Activated CD4-positive, alpha-beta memory T cell treated with anti-CD3 and anti-CD28 coated beads for 36 hours (primary cell): ENCODE data around the gene FFAR1. TPM values are rescaled to one million over a fixed set of nuclear protein-coding genes. Genes with fewer than 3 reads are reported as not detected.
"Not testable (repeated sequence)": the region's sequence is repeated elsewhere in the genome, so short reads cannot be mapped to it uniquely, and the experiment has no call there.

Source experiments
- CTCF ChIA-PET: fragments of 350-600 bp; sonication (Branson Sonifier 250); formaldehyde crosslinking; loops from one replicate; lab custom pipeline; 2021; ENCODE audit warnings: antibody characterized with exemption, inconsistent platforms; lab: Charles Lee
- POLR2A ChIA-PET: fragments of 350-600 bp; sonication (Branson Sonifier 250); formaldehyde crosslinking; loops from one replicate; lab custom pipeline; 2021; ENCODE audit warnings: antibody characterized with exemption; lab: Charles Lee
- DNase-seq: peaks from one replicate; pipeline ENCODE4 v3.0.0-alpha.2; 2020
- H3K27ac Mint-ChIP-seq: one replicate; pipeline ENCODE4 v1.8.0; 2021; ENCODE audit warnings: mixed read lengths
- H3K27me3 Mint-ChIP-seq: one replicate; pipeline ENCODE4 v1.8.0; 2021; ENCODE audit warnings: mixed read lengths
- H3K36me3 Mint-ChIP-seq: one replicate; pipeline ENCODE4 v1.8.0; 2021; ENCODE audit warnings: mixed read lengths
- H3K4me1 Mint-ChIP-seq: one replicate; pipeline ENCODE4 v1.8.0; 2021; ENCODE audit warnings: low read depth, mixed read lengths
- H3K4me3 Mint-ChIP-seq: one replicate; pipeline ENCODE4 v1.8.0; 2021; ENCODE audit warnings: mild to moderate bottlenecking, mixed read lengths
- H3K9me3 Mint-ChIP-seq: one replicate; pipeline ENCODE4 v1.8.0; 2021; ENCODE audit warnings: mixed read lengths
- intact Hi-C: fragments of 100-400 bp; cut with micrococcal nuclease; formaldehyde crosslinking; loops from one replicate; pipeline ENCODE4 v1.15.1; 2023
- total RNA-seq, 2 experiments: library from RNA; stranded (reverse); gene quantifications; one replicate each; pipeline ENCODE4 v1.2.3, GENCODE V29; 2021

The FFAR1 gene
- total RNA-seq, 2 experiments from 2014 or later, result 0.12 TPM; not detected in 1

- Mint-ChIP-seq H3K9me3 (peaks cover 3% of the 10 kb centered on the region), H3K4me3 (no peak overlapping the region), H3K36me3 (no peaks in the 10 kb centered on the region), H3K27me3 (peaks cover 9% of the 10 kb centered on the region), H3K4me1 (peaks cover 6% of the 10 kb centered on the region), H3K27ac (no peak overlapping the region)
- ChIA-PET CTCF (no interaction called here), POLR2A (no interaction called here)
- DNase-seq, result no peak
- intact Hi-C loops, result no loop called here
Measured at GRCh38 chr19:35365303-35365702, 17.6 kb downstream of the FFAR1 start.

GRCh38 chr19:35368378-35368777 lies 20.7 kb downstream of the FFAR1 start:
- DNase-seq, result no peak
- no peak overlapping the region for H3K27ac Mint-ChIP-seq
- H3K4me1 Mint-ChIP-seq, result peaks cover 6% of the 10 kb centered on the region
- ChIA-PET CTCF (no interaction called here), POLR2A (no interaction called here)
- peaks cover 3% of the 10 kb centered on the region for H3K9me3 Mint-ChIP-seq
- H3K27me3 Mint-ChIP-seq, result peaks cover 2% of the 10 kb centered on the region
- H3K4me3 Mint-ChIP-seq, result no peak overlapping the region
- intact Hi-C loops, result no loop called here
- no peaks in the 10 kb centered on the region for H3K36me3 Mint-ChIP-seq

- no peaks in the 10 kb centered on the region for H3K36me3 Mint-ChIP-seq
- peaks cover 2% of the 10 kb centered on the region for H3K27me3 Mint-ChIP-seq
- intact Hi-C loops, result no loop called here
- DNase-seq, result no peak
- peaks cover 8% of the 10 kb centered on the region for H3K4me1 Mint-ChIP-seq
- H3K4me3 Mint-ChIP-seq, result no peak overlapping the region
- no peak overlapping the region for H3K27ac Mint-ChIP-seq
- ChIA-PET POLR2A (no interaction called here), CTCF (interaction anchor here (1.0 kb wide), 1 partner anchor 97 kb away, joined by 3 read pairs; no protein-coding TSS in a partner anchor)
- peaks cover 3% of the 10 kb centered on the region for H3K9me3 Mint-ChIP-seq
Measured at GRCh38 chr19:35369522-35369921, 21.8 kb downstream of the FFAR1 start.

GRCh38 chr19:35370722-35371121 lies 23.0 kb downstream of the FFAR1 start, which contains the start of gene GPR42:
TSS of gene GPR42 (plus strand) at chr19:35371068. CDS start at chr19:35371360, 292 bp downstream.
- ChIA-PET CTCF (no interaction called here), POLR2A (no interaction called here)
- no peak within 1 kb of the TSS for H3K4me3 Mint-ChIP-seq

GRCh38 chr19:35373492-35373891 lies 25.8 kb downstream of the FFAR1 start:
- no peak overlapping the region for H3K27ac Mint-ChIP-seq
- intact Hi-C loops, result no loop called here

More at GRCh38 chr19:35370722-35371121, 23.0 kb downstream of the FFAR1 start, which contains the start of gene GPR42:
- intact Hi-C loops, result no loop called here
- Mint-ChIP-seq H3K9me3 (peaks cover 3% of the 10 kb centered on the region), H3K27me3 (peaks cover 2% of the 10 kb centered on the region), H3K36me3 (no peaks in the 10 kb centered on the region), H3K4me1 (peaks cover 15% of the 10 kb centered on the region), H3K27ac (no peak within 1 kb of the TSS)
- no peak for DNase-seq

GRCh38 chr19:35374031-35374430 lies 26.3 kb downstream of the FFAR1 start:
- H3K27ac Mint-ChIP-seq, H3K36me3 Mint-ChIP-seq, POLR2A ChIA-PET, H3K27me3 Mint-ChIP-seq, intact Hi-C loops, H3K9me3 Mint-ChIP-seq, CTCF ChIA-PET, H3K4me3 Mint-ChIP-seq, DNase-seq: not testable (repeated sequence)
- H3K4me1 Mint-ChIP-seq, result peaks cover 17% of the 10 kb centered on the region

More at GRCh38 chr19:35373492-35373891, 25.8 kb downstream of the FFAR1 start:
- no peaks in the 10 kb centered on the region for H3K36me3 Mint-ChIP-seq
- H3K4me3 Mint-ChIP-seq, result no peak overlapping the region
- peaks cover 4% of the 10 kb centered on the region for H3K27me3 Mint-ChIP-seq
- CTCF ChIA-PET, result no interaction called here
- no peak for DNase-seq
- POLR2A ChIA-PET, result no interaction called here
- H3K9me3 Mint-ChIP-seq, result peaks cover 6% of the 10 kb centered on the region
- H3K4me1 Mint-ChIP-seq, result peaks cover 17% of the 10 kb centered on the region

- H3K4me1 Mint-ChIP-seq, result peaks cover 14% of the 10 kb centered on the region
- H3K36me3 Mint-ChIP-seq, result no peaks in the 10 kb centered on the region
- intact Hi-C loops, result no loop called here
- peaks cover 6% of the 10 kb centered on the region for H3K27me3 Mint-ChIP-seq
- H3K27ac Mint-ChIP-seq, result no peak overlapping the region
- CTCF ChIA-PET, result interaction anchor here (0.5 to 1.7 kb wide), 3 partner anchors 22 to 26 kb away, joined by 3 to 6 read pairs (median 3); no protein-coding TSS in a partner anchor
- DNase-seq, result no peak
- POLR2A ChIA-PET, result no interaction called here
- H3K4me3 Mint-ChIP-seq, result no peak overlapping the region
- peaks cover 4% of the 10 kb centered on the region for H3K9me3 Mint-ChIP-seq
Measured at GRCh38 chr19:35375505-35376307, 28.0 kb downstream of the FFAR1 start.

GRCh38 chr19:35377656-35378055 lies 30.0 kb downstream of the FFAR1 start:
- peaks cover 14% of the 10 kb centered on the region for H3K4me1 Mint-ChIP-seq
- peaks cover 13% of the 10 kb centered on the region for H3K27me3 Mint-ChIP-seq
- H3K9me3 Mint-ChIP-seq, result peaks cover 4% of the 10 kb centered on the region
- POLR2A ChIA-PET, result no interaction called here
- no peak overlapping the region for H3K27ac Mint-ChIP-seq
- CTCF ChIA-PET, result interaction anchor here (1.7 kb wide), 1 partner anchor 118 kb away, joined by 4 read pairs; no protein-coding TSS in a partner anchor
- H3K4me3 Mint-ChIP-seq, result no peak overlapping the region
- intact Hi-C loops, result no loop called here
- H3K36me3 Mint-ChIP-seq, result no peaks in the 10 kb centered on the region
- DNase-seq, result no peak

- no peak for DNase-seq
- CTCF ChIA-PET, result interaction anchor here (0.5 to 1.7 kb wide), 3 partner anchors 117 to 422 kb away, joined by 3 to 4 read pairs (median 3); no protein-coding TSS in a partner anchor
- H3K27ac Mint-ChIP-seq, result no peak overlapping the region
- H3K9me3 Mint-ChIP-seq, result peaks cover 4% of the 10 kb centered on the region
- intact Hi-C loops, result no loop called here
- peaks cover 16% of the 10 kb centered on the region for H3K27me3 Mint-ChIP-seq
- H3K4me3 Mint-ChIP-seq, result no peak overlapping the region
- POLR2A ChIA-PET, result no interaction called here
- H3K36me3 Mint-ChIP-seq, result no peaks in the 10 kb centered on the region
- peaks cover 14% of the 10 kb centered on the region for H3K4me1 Mint-ChIP-seq
Measured at GRCh38 chr19:35378356-35378755, 30.7 kb downstream of the FFAR1 start.

GRCh38 chr19:35379545-35379944 lies 31.8 kb downstream of the FFAR1 start:
- H3K27ac Mint-ChIP-seq, POLR2A ChIA-PET, H3K9me3 Mint-ChIP-seq, CTCF ChIA-PET, H3K36me3 Mint-ChIP-seq, H3K4me3 Mint-ChIP-seq, DNase-seq, intact Hi-C loops: not testable (repeated sequence)
- peaks cover 12% of the 10 kb centered on the region for H3K4me1 Mint-ChIP-seq
- H3K27me3 Mint-ChIP-seq, result peaks cover 16% of the 10 kb centered on the region

- CTCF ChIA-PET, result interaction anchor here (1.4 kb wide), 1 partner anchor 115 kb away, joined by 4 read pairs; no protein-coding TSS in a partner anchor
- Mint-ChIP-seq H3K27me3 (peaks cover 18% of the 10 kb centered on the region), H3K4me1 (peaks cover 8% of the 10 kb centered on the region), H3K4me3 (no peak overlapping the region), H3K27ac (no peak overlapping the region), H3K36me3 (peaks cover 2% of the 10 kb centered on the region), H3K9me3 (peaks cover 6% of the 10 kb centered on the region)
- intact Hi-C loops, result no loop called here
- DNase-seq, result no peak
- POLR2A ChIA-PET, result no interaction called here
Measured at GRCh38 chr19:35379992-35380391, 32.3 kb downstream of the FFAR1 start.

GRCh38 chr19:35380450-35381124 lies 32.9 kb downstream of the FFAR1 start:
- POLR2A ChIA-PET, result no interaction called here
- H3K36me3 Mint-ChIP-seq, result peaks cover 2% of the 10 kb centered on the region

More at GRCh38 chr19:35380450-35381124, 32.9 kb downstream of the FFAR1 start:
- Mint-ChIP-seq H3K4me1 (peaks cover 5% of the 10 kb centered on the region), H3K9me3 (peaks cover 6% of the 10 kb centered on the region), H3K27ac (no peak overlapping the region), H3K27me3 (peaks cover 18% of the 10 kb centered on the region), H3K4me3 (no peak overlapping the region)
- DNase-seq, result no peak
- CTCF ChIA-PET, result interaction anchor here (1.4 kb wide), 1 partner anchor 114 kb away, joined by 4 read pairs; no protein-coding TSS in a partner anchor
- intact Hi-C loops, result no loop called here
